IMR-90 (cell line): ENCODE data around the gene PRR5L. TPM values are rescaled to one million over a fixed set of nuclear protein-coding genes. Genes with fewer than 3 reads are reported as not detected.
A peak's percentile ranks its signal among the peaks of the same experiment; 100 is the strongest.

ENCODE experiments used
- ATAC-seq: fragments of 200-7000 bp; cut with Tn5 transposase; 2 replicates; pipeline ENCODE4 v1.9.1; 2020; ENCODE audit warnings: low read depth, mild to moderate bottlenecking, moderate library complexity
- BruUV-seq: library from RNA; stranded (reverse); fragments of 400-500 nt; replicated peaks from 2 replicates; lab custom pipeline; 2021; lab: Mats Ljungman, UMichigan
- CTCF ChIA-PET: fragments of 300-600 bp; formaldehyde crosslinking; extraction: SDS; loops from one replicate; lab custom pipeline; 2021; ENCODE audit warnings: antibody characterized with exemption; lab: Yijun Ruan, JAX
- POLR2A ChIA-PET: fragments of 300-600 bp; sonication (Branson Sonifier 250); formaldehyde crosslinking; loops from one replicate; lab custom pipeline; 2022; ENCODE audit warnings: antibody characterized with exemption; ENCODE audit not compliant: unreplicated experiment; lab: Charles Lee
- DNase-seq: peaks from one replicate; pipeline ENCODE4 v3.0.0; 2013
- H2AFZ ChIP-seq: replicated peaks from 2 replicates; pipeline ENCODE3; 2013; ENCODE audit warnings: low read length, mild to moderate bottlenecking; ENCODE audit not compliant: poor library complexity
- H2AK5ac ChIP-seq: 2 replicates; pipeline ENCODE4 v1.6.1; 2013; ENCODE audit warnings: low read depth, low read length, inconsistent platforms
- H2AK9ac ChIP-seq: replicated peaks from 2 replicates; pipeline ENCODE3; 2013; ENCODE audit warnings: mild to moderate bottlenecking, low read depth, low read length, moderate library complexity; ENCODE audit not compliant: poor library complexity
- H2BK120ac ChIP-seq: 2 replicates; pipeline ENCODE4 v1.6.1; 2013; ENCODE audit warnings: low read depth, low read length, inconsistent platforms
- H2BK15ac ChIP-seq: 3 replicates; pipeline ENCODE4 v1.6.1; 2013; ENCODE audit warnings: low read depth, low read length, inconsistent platforms
- H2BK20ac ChIP-seq: 2 replicates; pipeline ENCODE4 v1.6.1; 2013; ENCODE audit warnings: low read depth, mild to moderate bottlenecking, inconsistent platforms, low read length, moderate library complexity
- H2BK5ac ChIP-seq: 2 replicates; pipeline ENCODE4 v1.6.1; 2013; ENCODE audit warnings: mild to moderate bottlenecking, low read depth, low read length, inconsistent platforms; ENCODE audit not compliant: poor library complexity, severe bottlenecking
- H3K14ac ChIP-seq: replicated peaks from 2 replicates; pipeline ENCODE4 v1.6.1; 2013; ENCODE audit warnings: low read depth, low read length, inconsistent platforms
- H3K18ac ChIP-seq: 2 replicates; pipeline ENCODE4 v1.6.1; 2013; ENCODE audit warnings: low read depth, low read length, control low read depth
- H3K23ac ChIP-seq: 2 replicates; pipeline ENCODE4 v1.6.1; 2013; ENCODE audit warnings: low read depth, low read length, inconsistent platforms
- H3K27ac ChIP-seq: 2 replicates; pipeline ENCODE4 v1.5.1; 2013; ENCODE audit warnings: mild to moderate bottlenecking, control low read depth, low read length; ENCODE audit not compliant: insufficient read depth
- H3K27me3 ChIP-seq: 2 replicates; pipeline ENCODE4 v1.6.1; 2013; ENCODE audit warnings: low read length; ENCODE audit not compliant: control insufficient read depth, insufficient read depth
- H3K36me3 ChIP-seq: 2 replicates; pipeline ENCODE4 v1.6.1; 2013; ENCODE audit warnings: low read length, mixed read lengths; ENCODE audit not compliant: control insufficient read depth, insufficient read depth
- H3K4ac ChIP-seq: 2 replicates; pipeline ENCODE4 v1.6.1; 2013; ENCODE audit warnings: low read depth, low read length, inconsistent platforms
- H3K4me1 ChIP-seq: 2 replicates; pipeline ENCODE4 v1.6.1; 2013; ENCODE audit warnings: low read length, mixed read lengths; ENCODE audit not compliant: control insufficient read depth, insufficient read depth
- H3K4me2 ChIP-seq: 2 replicates; pipeline ENCODE4 v1.6.1; 2013; ENCODE audit warnings: low read depth, mild to moderate bottlenecking, control low read depth, low read length, moderate library complexity
- H3K4me3 ChIP-seq: 2 replicates; pipeline ENCODE4 v1.5.1; 2013; ENCODE audit warnings: low read depth, mild to moderate bottlenecking, control low read depth, low read length, moderate library complexity; ENCODE audit not compliant: insufficient read depth
- H3K56ac ChIP-seq: 2 replicates; pipeline ENCODE4 v1.6.1; 2013; ENCODE audit warnings: low read length, inconsistent platforms; ENCODE audit not compliant: insufficient read depth; ENCODE audit errors: extremely low read depth
- H3K79me1 ChIP-seq, 2 experiments: 2 replicates each; pipeline ENCODE4 v1.6.1; 2013; ENCODE audit warnings: low read length in 2 of 2, inconsistent platforms in 1 of 2, low read depth in 1 of 2
- H3K9ac ChIP-seq: 2 replicates; pipeline ENCODE4 v1.6.1; 2013; ENCODE audit warnings: low read depth, low read length, control low read depth
- H3K9me1 ChIP-seq: 2 replicates; pipeline ENCODE4 v1.6.1; 2013; ENCODE audit warnings: low read length, inconsistent platforms; ENCODE audit not compliant: insufficient read depth
- H3K9me3 ChIP-seq: 2 replicates; pipeline ENCODE4 v1.6.1; 2013; ENCODE audit warnings: low read length; ENCODE audit not compliant: control insufficient read depth, insufficient read depth
- H4K20me1 ChIP-seq: 2 replicates; pipeline ENCODE4 v1.6.1; 2013; ENCODE audit warnings: low read length, inconsistent platforms; ENCODE audit not compliant: insufficient read depth
- H4K5ac ChIP-seq: 2 replicates; pipeline ENCODE4 v1.6.1; 2013; ENCODE audit warnings: mild to moderate bottlenecking, low read depth, low read length, control low read depth
- H4K8ac ChIP-seq, 2 experiments: 2 replicates each; pipeline ENCODE4 v1.6.1; 2013; ENCODE audit warnings: low read depth in 2 of 2, low read length in 2 of 2, control low read depth in 1 of 2, inconsistent platforms in 1 of 2
- H4K91ac ChIP-seq: 2 replicates; pipeline ENCODE4 v1.6.1; 2013; ENCODE audit warnings: low read depth, low read length, inconsistent platforms; ENCODE audit not compliant: insufficient read depth
- CEBPB ChIP-seq: IDR thresholded peaks from 2 replicates; pipeline ENCODE4 v1.6.1; 2012; ENCODE audit warnings: low read depth, low read length, improper control_type of control experiment
- CHD1 ChIP-seq: IDR thresholded peaks from 2 replicates; pipeline ENCODE4 v1.6.1; 2012; ENCODE audit warnings: low read depth, low read length, improper control_type of control experiment
- NFE2L2 ChIP-seq: fragments of 150-350 bp; IDR thresholded peaks from 2 replicates; pipeline ENCODE4 v1.6.1; 2016; ENCODE audit warnings: low read depth, mild to moderate bottlenecking, low read length
- POLR2A ChIP-seq: IDR thresholded peaks from 2 replicates; pipeline ENCODE4 v1.6.1; 2012; ENCODE audit warnings: mild to moderate bottlenecking, low read depth, low read length
- RCOR1 ChIP-seq: IDR thresholded peaks from 2 replicates; pipeline ENCODE4 v1.6.1; 2012; ENCODE audit warnings: mild to moderate bottlenecking, low read length, improper control_type of control experiment; ENCODE audit not compliant: insufficient replicate concordance
- WGBS, 2 experiments: methylation state at CpG; one replicate each; pipeline versions ENCODE4 v1.1.5 to v1.1.7; 2013; ENCODE audit warnings: missing lambda C conversion rate in 2 of 2; ENCODE audit not compliant: insufficient read length in 1 of 2; ENCODE audit errors: extremely low coverage in 2 of 2; 5-methylcytosine and 5-hydroxymethylcytosine counted together
- dilution Hi-C: fragments of 300-500 bp; cut with HindIII; formaldehyde crosslinking; loops from one replicate; pipeline ENCODE4 v1.14.3; 2018; ENCODE audit warnings: low sequenced_read_pairs; ENCODE audit not compliant: unreplicated experiment
- in situ Hi-C: fragments of 300-500 bp; cut with MboI; formaldehyde crosslinking; loops from 3 replicates; pipeline ENCODE4 v1.14.3; 2019; ENCODE audit warnings: low sequenced_read_pairs, inconsistent platforms, mixed read lengths
- intact Hi-C: fragments of 100-400 bp; cut with micrococcal nuclease; formaldehyde crosslinking; loops from 2 replicates; pipeline ENCODE4 v1.10.0; 2022
- polyA plus RNA-seq, 3 experiments: library from polyadenylated mRNA; depleted of rRNA; stranded (reverse); fragments of >200 nt; gene quantifications; 2 replicates each; pipeline ENCODE4 v1.2.3, GENCODE V29; 2012; ENCODE audit warnings: low replicate concordance in 1 of 3
- total RNA-seq: library from RNA; depleted of rRNA; stranded (reverse); fragments of >200 nt; gene quantifications from 2 replicates; pipeline ENCODE4 v1.2.3, GENCODE V29; 2012

The PRR5L gene
- total and polyA plus RNA-seq, 2 of the 4 experiments (the other 2 are of a cell fraction) = 2.9 to 3.6 TPM

DNA sequence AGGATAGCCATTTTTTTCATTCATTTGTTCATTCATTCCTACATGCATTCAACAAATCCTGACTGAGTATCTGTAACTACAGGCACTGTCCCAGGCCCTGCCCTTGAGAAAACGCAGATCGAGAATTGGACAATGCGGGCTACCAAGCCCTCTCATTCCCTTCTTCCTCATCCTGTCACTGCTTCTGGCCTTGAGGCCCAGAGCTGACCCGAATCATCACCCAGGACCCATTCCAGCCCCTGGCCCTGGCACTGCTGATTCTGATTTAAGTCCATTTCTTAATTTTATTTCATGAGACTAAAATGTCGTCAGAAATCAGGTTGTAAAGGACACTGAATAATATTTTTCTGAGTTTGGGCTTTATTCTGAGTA is 31.1 kb upstream of the PRR5L start:
- Histone ChIP-seq H3K9ac (no peak overlapping the region), H3K79me1 (no peaks in the 10 kb centered on the region), H4K91ac (no peak overlapping the region), H3K36me3 (0 out of 2 replicates have a peak, but pooled peaks cover 2% of the 10 kb centered on the region), H2BK20ac (no peak overlapping the region), H3K9me1 (no peaks in the 10 kb centered on the region), H2AFZ (no peak overlapping the region), H2BK5ac (no peak overlapping the region), H3K4ac (no peak overlapping the region; the same call in 1 of the 2 replicates), H3K4me3 (no peak overlapping the region), H4K5ac (no peak overlapping the region), H3K4me2 (no peak overlapping the region), H3K18ac (no peak overlapping the region), H3K4me1 (no peaks in the 10 kb centered on the region), H3K56ac (no peak overlapping the region), H3K27ac (no peak overlapping the region), H3K9me3 (no peaks in the 10 kb centered on the region), H2AK5ac (0 out of 2 replicates have a peak overlapping the region, but pooled peaks have one; percentile 18), H3K14ac (no peak overlapping the region), H2AK9ac (no peak overlapping the region), H3K23ac (no peak overlapping the region; the same call in 1 of the 2 replicates), H3K27me3 (peaks cover 32% of the 10 kb centered on the region), H4K8ac (no peak overlapping the region), H2BK120ac (no peak overlapping the region), H2BK15ac (no peak overlapping the region), H4K20me1 (peaks cover 5% of the 10 kb centered on the region; the same call in 1 of the 2 replicates)
- TF ChIP-seq POLR2A (no peak), RCOR1 (no peak), CHD1 (no peak), CEBPB (no peak), NFE2L2 (no peak)
- POLR2A ChIA-PET = no interaction called here
- no TSS peak for BruUV-seq
- no peak for DNase-seq
- 100% methylated on average over 3 of the region's 5 CpGs; no CpG with 5 or more reads in 1 of the 2 experiments for WGBS, 2 experiments
- dilution Hi-C loops = no loop called here
- in situ Hi-C loops = loop anchor here (5.0 to 10.0 kb wide), 4 partner anchors 230 to 780 kb away; partner anchors contain the start of gene FJX1
- intact Hi-C loops = loop anchor here (10.0 kb wide), 1 partner anchor 320 kb away; the partner anchor contains the start of gene LDLRAD3
- CTCF ChIA-PET = interaction anchor here (1.5 to 2.7 kb wide), 3 partner anchors 223 to 443 kb away, joined by 4 to 13 read pairs (median 9); no protein-coding TSS in a partner anchor
- ATAC-seq = no peak
